SU-DHL-6 (cell line): ENCODE results near the gene CHRD.

Experiments
- H2AFZ ChIP-seq: fragments of 200-600 bp; sonication (generic); 2 replicates; pipeline ENCODE4 v1.6.1; 2014; ENCODE audit warnings: low read depth, mild to moderate bottlenecking, moderate library complexity, mixed read lengths, antibody characterized with exemption, low read length; ENCODE audit not compliant: severe bottlenecking
- H3F3A ChIP-seq: fragments of 200-600 bp; shearing (Covaris generic); 2 replicates; pipeline ENCODE4 v1.6.0; 2016; ENCODE audit warnings: antibody characterized with exemption, mild to moderate bottlenecking; ENCODE audit not compliant: insufficient read depth
- H3K27ac ChIP-seq: fragments of 200-600 bp; sonication (generic); 2 replicates; pipeline ENCODE4 v1.5.1; 2016; ENCODE audit warnings: low read depth, mild to moderate bottlenecking, low read length, moderate library complexity, mixed read lengths
- H3K27me3 ChIP-seq: fragments of 200-600 bp; sonication (generic), shearing (Covaris generic); 2 replicates; pipeline ENCODE4 v1.6.0; 2014; ENCODE audit warnings: mild to moderate bottlenecking, low read length
- H3K36me3 ChIP-seq: fragments of 200-600 bp; sonication (generic); 2 replicates; pipeline ENCODE4 v1.6.1; 2014; ENCODE audit warnings: mild to moderate bottlenecking, low read length, mixed read lengths
- H3K4me2 ChIP-seq: fragments of 300-600, 200-600 bp; shearing (Covaris generic), sonication (generic); 2 replicates; pipeline ENCODE4 v1.6.0; 2014; ENCODE audit warnings: low read length, low read depth, mild to moderate bottlenecking; ENCODE audit not compliant: poor library complexity, severe bottlenecking
- H3K4me3 ChIP-seq: fragments of 200-600 bp; sonication (generic); 2 replicates; pipeline ENCODE4 v1.5.1; 2014; ENCODE audit warnings: antibody characterized with exemption, low read length, mild to moderate bottlenecking, mixed read lengths; ENCODE audit not compliant: insufficient read depth, poor library complexity, severe bottlenecking
- H3K79me2 ChIP-seq: fragments of 200-600 bp; sonication (generic); 2 replicates; pipeline ENCODE4 v1.6.1; 2014; ENCODE audit warnings: mild to moderate bottlenecking, low read length, moderate library complexity; ENCODE audit not compliant: insufficient read depth
- H3K9ac ChIP-seq: fragments of 200-600 bp; sonication (generic); 2 replicates; pipeline ENCODE4 v1.7.0; 2014; ENCODE audit warnings: mild to moderate bottlenecking, low read length
- H3K9me2 ChIP-seq: fragments of 200-600 bp; sonication (generic); replicated peaks from 2 replicates; pipeline ENCODE4 v1.6.1; 2014; ENCODE audit warnings: low read length; ENCODE audit not compliant: insufficient read depth
- H3K9me3 ChIP-seq: fragments of 200-600 bp; sonication (generic); 2 replicates; pipeline ENCODE4 v1.6.1; 2014; ENCODE audit warnings: low read length, mixed read lengths; ENCODE audit not compliant: insufficient read depth
- H4K20me1 ChIP-seq: fragments of 200-600 bp; sonication (generic); 2 replicates; pipeline ENCODE4 v1.6.1; 2014; ENCODE audit warnings: low read depth, mild to moderate bottlenecking, antibody characterized with exemption, low read length, moderate library complexity, mixed read lengths
- CTCF ChIP-seq: fragments of 200-600 bp; sonication (generic); IDR thresholded peaks from one replicate; pipeline ENCODE4 v1.5.1; 2017; ENCODE audit warnings: antibody characterized with exemption, mild to moderate bottlenecking, low read length, moderate library complexity; ENCODE audit not compliant: insufficient read depth, poor library complexity, severe bottlenecking
- EZH2phosphoT487 ChIP-seq: fragments of 200-600 bp; sonication (generic), shearing (Covaris generic); conservative IDR thresholded peaks from 2 replicates; pipeline ENCODE4 v1.6.1; 2018; ENCODE audit warnings: mild to moderate bottlenecking, antibody characterized with exemption, low read length, moderate library complexity, mixed read lengths

CHRD gene

GRCh38 chr3:184360929-184361531 lies 18.8 kb upstream of the CHRD start:
- Histone ChIP-seq H3K4me3 (peak overlapping the region; percentile 71), H2AFZ (peak overlapping the region; percentile 86), H3F3A (no peaks in the 10 kb centered on the region), H3K9ac (peak overlapping the region; percentile 75), H4K20me1 (no peaks in the 10 kb centered on the region; the same call in 1 of the 2 replicates), H3K9me2 (no peaks in the 10 kb centered on the region), H3K36me3 (peaks cover 5% of the 10 kb centered on the region; the same call in 1 of the 2 replicates), H3K4me2 (peak overlapping the region; percentile 85), H3K27ac (no peak overlapping the region), H3K27me3 (no peaks in the 10 kb centered on the region), H3K9me3 (no peaks in the 10 kb centered on the region), H3K79me2 (peaks cover 20% of the 10 kb centered on the region)
- no peak for TF ChIP-seq EZH2phosphoT487

- peak within 1 kb of the TSS; percentile 83 for H3K27ac ChIP-seq
- H3K4me3 ChIP-seq = peak within 1 kb of the TSS; percentile 71
- no peaks in the 10 kb centered on the region; the same call in 1 of the 2 replicates for H4K20me1 ChIP-seq
- H3K9me2 ChIP-seq = no peaks in the 10 kb centered on the region
- peak within 1 kb of the TSS; percentile 75 for H3K9ac ChIP-seq
- peaks cover 5% of the 10 kb centered on the region; the same call in 1 of the 2 replicates for H3K36me3 ChIP-seq
- H3K9me3 ChIP-seq = no peaks in the 10 kb centered on the region
- peak within 1 kb of the TSS; percentile 89 for H2AFZ ChIP-seq
- H3K27me3 ChIP-seq = no peaks in the 10 kb centered on the region
- H3K4me2 ChIP-seq = peak within 1 kb of the TSS; percentile 85
- no peaks in the 10 kb centered on the region for H3F3A ChIP-seq
- TF ChIP-seq CTCF (no peak), EZH2phosphoT487 (no peak)
- H3K79me2 ChIP-seq = peaks cover 20% of the 10 kb centered on the region
Observed at GRCh38 chr3:184361532-184361931, 18.3 kb upstream of the CHRD start, which contains the start of the genes CLCN2 and POLR2H. Gene CLCN2, minus strand, starts transcription at chr3:184361605. Its CDS starts 126 bp downstream, at chr3:184361479. Gene POLR2H, plus strand, starts transcription at chr3:184361710. Its CDS starts 1,783 bp downstream, at chr3:184363493.

- no peaks in the 10 kb centered on the region for H3K9me2 ChIP-seq
- H3K27ac ChIP-seq = peak overlapping the region; percentile 83
- H3K9me3 ChIP-seq = no peaks in the 10 kb centered on the region
- no peaks in the 10 kb centered on the region for H3F3A ChIP-seq
- H3K79me2 ChIP-seq = peaks cover 20% of the 10 kb centered on the region
- no peaks in the 10 kb centered on the region; the same call in 1 of the 2 replicates for H4K20me1 ChIP-seq
- H2AFZ ChIP-seq = peak overlapping the region; percentile 89
- peak overlapping the region; percentile 85 for H3K4me2 ChIP-seq
- H3K27me3 ChIP-seq = no peaks in the 10 kb centered on the region
- peak overlapping the region; percentile 71 for H3K4me3 ChIP-seq
- H3K36me3 ChIP-seq = peaks cover 11% of the 10 kb centered on the region; the same call in 1 of the 2 replicates
- peak overlapping the region; percentile 75 for H3K9ac ChIP-seq
- TF ChIP-seq EZH2phosphoT487 (no peak), CTCF (no peak)
Observed at GRCh38 chr3:184361932-184362667, 17.8 kb upstream of the CHRD start.
